Measurements from ENCODE around the gene LY9. TPM values are rescaled to one million over a fixed set of nuclear protein-coding genes. Genes with fewer than 3 reads are reported as not detected.

The LY9 gene
- total RNA-seq, 4 donors from 2014 or later: 1.6 to 39.6 (median 3.6) TPM

- no peak for DNase-seq
- H3K4me1 ChIP-seq: no peaks in the 10 kb centered on the region
- H3K4me3 ChIP-seq: no peak overlapping the region
- no peak overlapping the region for H3K27ac ChIP-seq
- no peaks in the 10 kb centered on the region for H3K36me3 ChIP-seq
- H3K9me3 ChIP-seq: no peaks in the 10 kb centered on the region
- no peaks in the 10 kb centered on the region for H3K27me3 ChIP-seq
- TF ChIP-seq POLR2A (IDR thresholded peaks at IDR 0.05): no peak
Observed at GRCh38 chr1:160821627-160822026, 25.7 kb downstream of the LY9 start.

DNA sequence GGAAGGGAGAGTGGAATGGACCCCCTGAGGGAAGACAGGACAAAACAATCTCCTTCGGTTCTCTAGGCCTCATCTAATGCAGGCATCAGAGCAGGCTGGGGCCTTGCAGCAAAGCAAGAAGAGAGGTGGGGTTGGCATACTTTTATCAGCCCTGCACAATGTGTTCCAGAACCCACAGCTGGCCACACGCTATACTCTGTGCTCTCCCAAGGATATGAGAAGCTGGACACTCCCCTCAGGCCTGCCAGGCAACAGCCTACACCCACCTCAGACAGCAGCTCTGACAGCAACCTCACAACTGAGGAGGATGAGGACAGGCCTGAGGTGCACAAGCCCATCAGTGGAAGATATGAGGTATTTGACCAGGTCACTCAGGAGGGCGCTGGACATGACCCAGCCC lies 27.3 kb downstream of the LY9 start:
- Histone ChIP-seq H3K36me3 (no peaks in the 10 kb centered on the region), H3K9me3 (no peaks in the 10 kb centered on the region), H3K4me1 (no peaks in the 10 kb centered on the region), H3K4me3 (no peak overlapping the region), H3K27me3 (no peaks in the 10 kb centered on the region), H3K27ac (no peak overlapping the region)
- TF ChIP-seq, protein P1, sequence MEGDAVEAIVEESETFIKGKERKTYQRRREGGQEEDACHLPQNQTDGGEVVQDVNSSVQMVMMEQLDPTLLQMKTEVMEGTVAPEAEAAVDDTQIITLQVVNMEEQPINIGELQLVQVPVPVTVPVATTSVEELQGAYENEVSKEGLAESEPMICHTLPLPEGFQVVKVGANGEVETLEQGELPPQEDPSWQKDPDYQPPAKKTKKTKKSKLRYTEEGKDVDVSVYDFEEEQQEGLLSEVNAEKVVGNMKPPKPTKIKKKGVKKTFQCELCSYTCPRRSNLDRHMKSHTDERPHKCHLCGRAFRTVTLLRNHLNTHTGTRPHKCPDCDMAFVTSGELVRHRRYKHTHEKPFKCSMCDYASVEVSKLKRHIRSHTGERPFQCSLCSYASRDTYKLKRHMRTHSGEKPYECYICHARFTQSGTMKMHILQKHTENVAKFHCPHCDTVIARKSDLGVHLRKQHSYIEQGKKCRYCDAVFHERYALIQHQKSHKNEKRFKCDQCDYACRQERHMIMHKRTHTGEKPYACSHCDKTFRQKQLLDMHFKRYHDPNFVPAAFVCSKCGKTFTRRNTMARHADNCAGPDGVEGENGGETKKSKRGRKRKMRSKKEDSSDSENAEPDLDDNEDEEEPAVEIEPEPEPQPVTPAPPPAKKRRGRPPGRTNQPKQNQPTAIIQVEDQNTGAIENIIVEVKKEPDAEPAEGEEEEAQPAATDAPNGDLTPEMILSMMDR (IDR thresholded peaks at IDR 0.05): no peak
- no peak for TF ChIP-seq POLR2A (IDR thresholded peaks at IDR 0.05)
- DNase-seq: no peak

- Histone ChIP-seq H3K27me3 (no peaks in the 10 kb centered on the region), H3K9me3 (no peaks in the 10 kb centered on the region), H3K27ac (no peak overlapping the region), H3K4me1 (no peaks in the 10 kb centered on the region), H3K36me3 (no peaks in the 10 kb centered on the region), H3K4me3 (no peak overlapping the region)
- TF ChIP-seq POLR2A (IDR thresholded peaks at IDR 0.05): no peak
- TF ChIP-seq, protein P1 (IDR thresholded peaks at IDR 0.05): no peak
- DNase-seq: no peak
Observed at GRCh38 chr1:160826546-160826945, 30.6 kb downstream of the LY9 start.

DNA sequence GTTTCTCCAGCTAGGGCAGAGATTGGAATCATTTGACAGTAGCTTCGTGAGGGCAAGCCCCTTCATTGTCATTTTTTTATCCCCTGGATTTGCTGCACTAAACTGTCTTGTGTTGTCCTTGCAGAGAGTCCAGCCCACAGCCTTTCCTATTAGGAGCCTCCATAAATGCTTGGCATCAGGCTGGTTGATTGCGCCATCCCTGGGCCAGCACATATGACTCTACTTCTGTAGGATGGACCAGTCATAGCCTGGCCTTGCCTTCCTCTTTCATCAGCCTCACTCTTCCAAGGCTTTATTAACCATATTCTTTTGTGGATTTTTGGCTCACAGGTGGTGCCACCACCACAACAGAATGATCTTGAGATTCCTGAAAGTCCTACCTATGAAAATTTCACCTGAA lies 31.4 kb downstream of the LY9 start:
- H3K27ac ChIP-seq: no peak overlapping the region
- no peak for DNase-seq
- no peaks in the 10 kb centered on the region for H3K27me3 ChIP-seq
- no peak overlapping the region for H3K4me3 ChIP-seq
- TF ChIP-seq POLR2A (IDR thresholded peaks at IDR 0.05): no peak
- TF ChIP-seq, protein P1 (IDR thresholded peaks at IDR 0.05): no peak
- no peaks in the 10 kb centered on the region for H3K4me1 ChIP-seq
- H3K9me3 ChIP-seq: no peaks in the 10 kb centered on the region
- H3K36me3 ChIP-seq: no peaks in the 10 kb centered on the region

- H3K9me3 ChIP-seq: no peaks in the 10 kb centered on the region
- no peak overlapping the region for H3K27ac ChIP-seq
- H3K36me3 ChIP-seq: no peaks in the 10 kb centered on the region
- no peaks in the 10 kb centered on the region for H3K4me1 ChIP-seq
- H3K27me3 ChIP-seq: no peaks in the 10 kb centered on the region
- no peak for TF ChIP-seq POLR2A (IDR thresholded peaks at IDR 0.05)
- TF ChIP-seq, protein P1 (IDR thresholded peaks at IDR 0.05): no peak
- no peak overlapping the region for H3K4me3 ChIP-seq
- DNase-seq: no peak
Observed at GRCh38 chr1:160829766-160830165, 33.8 kb downstream of the LY9 start.

DNA sequence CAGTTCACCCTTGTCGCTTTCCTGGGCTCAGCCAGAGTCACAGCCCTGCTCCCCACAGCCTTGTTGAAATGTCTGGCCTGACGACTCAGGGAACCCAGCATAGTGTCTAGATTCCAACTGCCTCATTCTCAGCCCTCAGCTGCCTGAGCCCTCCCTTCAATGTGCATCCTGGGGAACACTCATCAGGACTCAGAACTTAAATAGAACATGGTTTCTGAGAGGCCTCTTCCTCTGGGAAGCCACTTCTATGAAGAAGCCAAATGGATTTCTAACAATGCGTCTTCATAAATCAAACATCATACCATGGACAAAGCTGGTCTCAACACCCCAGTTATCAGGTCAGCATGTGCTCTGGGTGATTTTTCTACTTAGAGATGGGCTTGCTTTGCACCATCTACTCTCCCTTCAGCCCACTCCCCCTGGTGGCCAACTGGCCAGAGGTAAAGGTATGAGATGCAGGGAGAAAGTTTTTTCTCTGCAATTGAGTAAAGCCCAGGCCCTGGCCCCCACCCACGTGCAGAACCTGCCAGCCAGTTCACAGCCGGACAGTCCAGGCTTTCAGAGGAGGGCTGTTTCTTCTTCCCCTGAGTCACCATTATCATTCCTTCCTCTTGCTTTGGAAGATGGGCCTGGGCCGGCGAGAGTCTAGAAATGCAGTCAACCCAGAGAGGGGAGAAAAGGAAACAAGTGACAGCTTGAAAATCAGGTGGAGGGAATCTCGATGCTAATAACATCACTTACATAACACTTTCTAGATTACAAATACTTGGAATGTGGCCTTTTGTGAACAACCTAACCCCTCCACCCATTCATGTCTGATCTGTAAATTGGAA lies 34.6 kb downstream of the LY9 start:
- no peak overlapping the region for H3K27ac ChIP-seq
- H3K36me3 ChIP-seq: no peaks in the 10 kb centered on the region
- no peaks in the 10 kb centered on the region for H3K27me3 ChIP-seq
- H3K4me3 ChIP-seq: no peak overlapping the region
- peak; percentile 82 to 92 (median 89) for DNase-seq
- H3K4me1 ChIP-seq: no peaks in the 10 kb centered on the region
- H3K9me3 ChIP-seq: no peaks in the 10 kb centered on the region
- TF ChIP-seq, protein P1 (IDR thresholded peaks at IDR 0.05): peak; percentile 60 to 82 (median 70)
- no peak for TF ChIP-seq POLR2A (IDR thresholded peaks at IDR 0.05)
